ENCODE measurements around the gene GP1BB.
"Not testable (repeated sequence)": the region's sequence is repeated elsewhere in the genome, so short reads cannot be mapped to it uniquely, and the experiment has no call there.

GP1BB gene

DNA sequence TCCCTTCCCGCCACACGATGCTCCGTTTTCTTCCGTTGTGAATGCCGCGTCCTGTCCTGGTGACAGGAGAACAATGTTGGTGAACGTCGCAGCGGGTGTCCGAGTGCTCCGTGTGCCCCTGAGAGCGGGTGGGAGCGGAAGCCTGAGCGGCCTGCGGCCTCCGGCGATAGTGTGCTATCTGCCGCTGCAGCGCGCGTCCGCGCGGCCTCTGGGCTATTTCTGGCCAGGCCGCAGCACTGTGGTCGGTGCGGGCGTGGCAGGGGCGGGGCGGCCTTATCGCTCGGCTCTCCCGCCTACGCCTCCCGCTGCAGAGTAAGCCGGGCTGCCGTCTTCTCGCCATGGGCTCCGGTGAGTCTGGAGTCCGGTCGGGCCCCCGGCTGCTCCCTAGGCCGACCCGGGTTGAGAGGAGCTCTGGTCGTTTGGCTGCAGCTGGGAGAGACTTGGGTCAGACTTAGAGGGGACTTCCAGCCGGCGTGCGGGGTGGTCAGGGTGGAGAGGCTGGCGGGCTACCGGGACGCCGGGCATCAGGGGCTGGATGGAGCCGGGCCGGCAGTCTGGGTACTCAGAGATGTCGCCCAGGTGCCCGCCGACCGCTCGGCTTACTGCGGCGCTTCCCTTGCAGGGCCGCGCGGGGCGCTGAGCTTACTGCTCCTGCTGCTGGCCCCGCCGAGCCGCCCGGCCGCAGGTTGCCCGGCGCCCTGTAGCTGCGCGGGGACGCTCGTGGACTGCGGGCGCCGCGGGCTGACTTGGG is at the start of gene GP1BB:
Gene GP1BB (plus strand): TSS at position 308 of the 751 bp plus-strand sequence. CDS start 31 bp downstream, at position 339.
- peak; percentile 52 for DNase-seq

DNA sequence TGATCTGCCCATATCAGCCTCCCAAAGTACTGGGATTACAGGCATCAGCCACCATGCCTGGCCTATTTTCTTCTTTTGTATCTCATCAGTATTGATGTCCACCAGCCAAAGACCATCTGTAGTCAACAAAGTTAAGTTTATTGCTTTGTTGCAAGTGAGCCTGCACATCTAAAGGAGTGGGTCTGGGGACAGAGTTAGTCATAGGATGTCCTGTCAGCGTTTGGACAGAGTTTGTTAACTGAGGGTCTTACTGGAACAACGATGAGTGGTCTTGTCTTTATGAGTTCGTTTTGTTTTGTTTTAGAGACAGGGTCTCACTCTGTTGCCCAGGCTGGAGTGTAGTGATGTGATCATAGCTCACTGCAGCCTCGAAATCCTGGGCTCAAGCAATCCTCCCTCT is 49.7 kb upstream of the GP1BB start:
- DNase-seq: no peak

DNA sequence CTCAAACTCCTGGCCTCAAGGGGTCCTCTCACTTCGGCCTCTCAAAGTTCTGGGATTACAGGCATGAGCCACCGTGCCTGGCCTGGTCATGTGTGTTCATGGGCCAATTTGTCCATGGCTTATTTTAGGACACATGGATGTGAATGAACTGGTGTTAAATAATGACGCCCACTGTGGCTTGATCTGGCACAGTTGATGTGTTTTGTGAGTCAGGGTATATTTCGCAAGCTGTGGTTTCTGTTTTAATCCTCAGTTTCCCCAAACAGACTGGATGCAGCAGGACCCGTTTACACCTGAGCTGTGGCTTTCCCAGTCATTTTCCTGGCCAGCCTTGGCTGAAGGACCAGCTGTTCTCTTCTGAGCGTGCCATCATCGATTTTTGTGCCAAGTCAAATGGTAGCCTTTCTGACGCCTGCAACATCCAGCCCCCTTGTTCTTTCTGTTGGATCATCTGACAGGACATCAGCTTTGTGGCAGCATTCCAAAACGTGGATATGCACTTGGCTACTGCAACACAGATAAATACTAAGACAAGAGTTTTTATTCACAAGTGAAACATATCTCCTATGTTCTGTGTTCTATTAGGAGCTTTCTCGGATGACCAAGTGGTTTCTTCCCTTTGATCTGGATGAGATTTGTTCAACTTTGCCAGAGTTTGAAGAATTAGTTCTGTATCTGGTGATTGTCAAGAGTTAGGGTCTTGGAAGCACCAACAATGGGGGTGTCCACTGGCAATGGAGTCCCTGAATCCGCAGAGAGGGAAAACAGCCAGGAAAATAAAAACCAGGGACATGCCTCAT is 49.0 kb upstream of the GP1BB start:
- no peak for DNase-seq

DNA sequence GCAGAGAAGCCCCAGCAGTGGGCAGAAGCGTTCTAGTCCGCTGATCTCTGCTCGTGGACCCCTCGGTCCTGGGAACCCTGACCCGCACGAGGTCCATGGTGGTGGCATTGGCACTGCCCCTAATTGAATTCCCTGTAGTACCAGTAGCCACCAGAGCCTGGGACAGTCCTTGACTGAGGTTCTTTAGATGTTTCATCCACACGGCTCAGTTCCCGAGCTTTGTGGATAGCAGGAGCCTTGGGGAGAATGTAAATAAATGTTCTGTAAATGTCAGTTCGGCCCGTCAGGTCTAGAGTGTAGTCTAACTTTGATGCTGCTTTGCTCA is 48.4 kb upstream of the GP1BB start:
- DNase-seq: no peak

GRCh38 chr22:19675428-19675827 is 47.9 kb upstream of the GP1BB start:
- DNase-seq: no peak

DNA sequence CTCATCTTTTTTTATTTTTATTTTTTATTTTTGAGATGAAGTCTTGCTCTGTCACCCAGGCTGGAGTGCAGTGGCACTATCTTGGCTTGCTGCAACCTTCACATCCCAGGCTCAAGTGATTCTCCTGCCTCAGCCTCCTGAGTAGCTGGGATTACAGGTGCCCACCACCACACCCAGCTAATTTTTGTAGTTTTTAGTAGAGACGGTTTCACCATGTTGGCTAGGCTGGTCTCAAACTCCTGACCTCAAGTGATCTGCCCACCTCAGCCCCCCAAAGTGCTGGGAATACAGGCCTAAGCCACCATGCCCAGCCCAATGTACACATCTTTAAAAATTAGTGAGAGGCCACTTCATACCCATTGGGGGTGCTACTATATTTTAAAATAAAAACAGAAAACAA is 46.9 kb upstream of the GP1BB start:
- not testable (repeated sequence) for DNase-seq

DNA sequence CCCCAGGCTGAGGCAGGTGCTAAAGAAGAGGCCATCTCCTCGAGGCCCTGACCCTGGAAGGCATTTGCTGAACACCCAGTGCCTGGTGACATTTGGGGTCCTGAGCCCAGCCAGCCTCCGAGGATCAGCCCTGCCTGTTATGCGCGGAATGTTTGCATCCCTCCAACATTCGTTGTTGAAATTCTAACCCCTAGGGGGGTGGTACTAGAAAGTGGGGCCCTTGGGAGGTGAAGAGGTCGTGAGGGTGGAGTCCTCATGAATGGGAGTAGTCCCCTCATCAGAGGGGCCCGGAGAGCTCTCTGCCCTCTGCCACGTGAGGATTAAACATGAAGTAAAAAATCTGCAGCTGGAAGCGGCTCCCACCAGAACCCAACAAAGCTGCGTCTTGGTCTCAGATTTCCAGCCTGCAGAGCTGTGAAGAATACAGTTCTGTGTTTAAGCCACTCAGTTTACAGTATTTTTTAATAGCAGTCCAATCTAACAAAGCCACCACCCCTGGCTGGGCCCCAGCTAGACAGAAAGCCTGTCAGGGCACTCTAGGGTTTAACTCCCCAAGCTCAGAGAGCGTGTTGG is 44.3 kb upstream of the GP1BB start:
- no peak for DNase-seq

- DNase-seq: peak; percentile 48
Observed at GRCh38 chr22:19679522-19680101, 43.7 kb upstream of the GP1BB start.

DNA sequence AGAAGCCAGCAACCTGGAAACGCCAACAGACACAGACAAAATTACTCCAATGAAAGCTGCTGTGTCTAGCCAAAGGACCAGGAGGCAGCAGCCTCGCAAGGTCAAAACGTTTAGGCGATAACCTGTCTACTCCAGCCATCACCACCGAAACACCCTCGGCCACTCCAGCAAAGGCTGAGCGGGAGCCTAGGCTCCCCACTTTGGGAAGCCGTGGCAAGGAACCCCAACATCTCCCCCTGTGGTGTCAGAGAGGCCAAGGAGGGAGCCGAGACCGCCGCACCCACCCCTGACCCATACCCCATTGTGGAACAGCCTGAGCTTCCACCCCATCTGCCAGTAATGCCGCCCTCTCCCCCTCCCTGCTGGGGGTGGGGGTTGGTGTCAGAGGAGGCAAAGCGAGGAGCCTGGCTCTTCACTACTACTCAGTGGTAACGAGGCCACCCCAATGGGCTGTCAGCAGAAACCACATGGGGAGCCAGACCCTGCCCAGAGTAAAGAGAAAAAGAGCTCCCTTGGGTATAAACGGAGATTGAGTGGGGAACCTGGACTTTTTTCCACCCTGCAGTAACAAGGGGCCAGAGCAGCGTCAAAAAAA is 43.0 kb upstream of the GP1BB start:
- no peak for DNase-seq

DNA sequence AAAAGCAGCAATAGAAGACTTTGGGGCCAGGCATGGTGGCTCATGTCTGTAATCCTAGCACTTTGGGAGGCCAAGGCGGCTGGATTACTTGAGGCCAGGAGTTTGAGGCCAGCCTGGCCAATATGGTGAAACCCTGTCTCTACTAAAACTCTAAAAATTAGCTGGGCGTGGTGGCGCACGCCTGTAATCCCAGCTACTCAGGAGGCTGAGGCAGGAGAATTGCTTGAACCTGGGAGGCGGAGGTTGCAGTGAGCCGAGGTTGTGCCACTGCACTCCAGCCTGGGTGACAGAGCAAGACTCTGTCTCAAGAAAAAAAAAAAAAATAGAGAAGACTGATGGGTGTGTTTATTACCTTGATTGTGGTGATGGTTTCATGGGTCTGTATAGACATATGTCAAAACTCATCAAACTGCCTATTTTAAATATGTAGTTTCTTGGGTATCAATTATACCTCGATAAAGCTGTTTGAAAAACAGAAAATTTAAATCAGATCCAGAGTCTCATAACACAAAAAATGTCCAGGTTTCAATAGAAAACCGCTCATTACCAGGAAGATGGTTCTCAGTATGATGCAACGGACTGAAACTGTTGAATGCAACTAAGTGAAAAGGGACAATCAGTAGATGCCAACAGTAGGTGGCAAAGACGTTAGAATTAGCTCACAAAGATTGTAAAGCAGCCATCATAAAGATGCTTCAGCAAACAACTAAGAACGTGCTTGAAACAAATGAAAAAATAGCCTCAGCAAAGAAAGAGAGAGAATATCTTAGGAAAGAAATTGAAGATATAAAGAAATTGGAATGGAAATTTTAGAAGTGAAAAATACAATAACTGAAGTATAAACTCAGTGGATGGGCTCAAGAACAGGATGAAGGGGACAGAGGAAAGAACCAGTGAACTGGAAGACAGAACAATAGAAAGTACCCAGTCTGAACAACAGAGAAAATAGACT is 42.2 kb upstream of the GP1BB start:
- no peak for DNase-seq

DNA sequence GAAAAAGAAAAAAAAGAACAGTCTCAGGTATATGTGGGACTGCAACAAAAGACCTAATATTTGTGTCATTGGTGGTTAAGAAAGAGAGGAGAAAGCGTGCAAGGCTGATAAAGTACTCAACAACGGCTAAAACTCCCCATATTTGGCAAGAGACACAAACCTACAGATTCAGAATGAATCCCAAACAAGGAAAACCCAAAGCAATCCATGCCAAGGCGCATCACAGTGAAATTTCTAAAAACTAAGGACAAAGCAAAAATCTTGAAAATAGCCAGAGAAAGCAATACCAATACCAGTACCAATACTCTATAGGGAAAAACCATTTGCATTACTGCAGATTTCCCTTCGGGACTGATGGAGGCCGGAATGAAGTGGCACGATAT is 41.5 kb upstream of the GP1BB start:
- DNase-seq: no peak

- DNase-seq: no peak
Observed at GRCh38 chr22:19686946-19687345, 36.4 kb upstream of the GP1BB start.

DNA sequence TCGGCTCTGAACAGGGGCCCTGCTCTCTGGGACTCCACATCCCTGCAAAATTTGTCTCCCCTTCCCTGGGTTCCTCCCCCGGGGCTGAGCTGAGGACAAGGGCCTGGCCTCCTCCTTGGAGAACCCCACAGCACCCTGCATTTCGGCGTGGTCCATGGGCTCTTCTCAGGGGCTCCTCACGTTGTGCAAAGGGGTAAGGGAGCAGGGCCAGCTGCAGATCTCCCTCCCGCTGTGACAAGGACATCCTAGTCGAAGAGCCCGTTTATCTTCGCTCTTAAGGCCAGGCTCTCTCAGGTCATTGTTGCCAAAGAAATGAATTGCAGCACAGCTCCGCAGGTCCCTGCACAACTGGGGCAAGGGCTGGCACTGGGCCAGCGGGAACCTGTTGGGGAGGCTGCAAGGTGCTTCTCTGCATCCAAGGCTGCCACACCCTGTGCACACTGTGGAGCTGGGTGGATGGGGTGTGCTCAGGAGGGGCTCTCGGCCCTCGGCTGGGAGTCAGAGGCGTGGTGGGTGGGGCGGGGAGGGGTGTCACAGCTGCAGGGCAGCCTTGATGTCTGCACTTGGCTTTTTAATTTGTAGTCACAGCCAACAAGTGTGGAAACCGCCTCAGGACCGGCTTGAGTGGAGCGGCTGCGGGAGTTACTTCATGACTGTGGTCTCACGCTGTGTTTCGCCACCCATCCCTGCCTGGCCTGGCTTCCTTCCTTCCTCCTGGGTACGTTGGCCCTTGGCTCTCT is 35.6 kb upstream of the GP1BB start:
- DNase-seq: no peak

- DNase-seq: no peak
Observed at GRCh38 chr22:19688301-19689290, 34.7 kb upstream of the GP1BB start.

DNA sequence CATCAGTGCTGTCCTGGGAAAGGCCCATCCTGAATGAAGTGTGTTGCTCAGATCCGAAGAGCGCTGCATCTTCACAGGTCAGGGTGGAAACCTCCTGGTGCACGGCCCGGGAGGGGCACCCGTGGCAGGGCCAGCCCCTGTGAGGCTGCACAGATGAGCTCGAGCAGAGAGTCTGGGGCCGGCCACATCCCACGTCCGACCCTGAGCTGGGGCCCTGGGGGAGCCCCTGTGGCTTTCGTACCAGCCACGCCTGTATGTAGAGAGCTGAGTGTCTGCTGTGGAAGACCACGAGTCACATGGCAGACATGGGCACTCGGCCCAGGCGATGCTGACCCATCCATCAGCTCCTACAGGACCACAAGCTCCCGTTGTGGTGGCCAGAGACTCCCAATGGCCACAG is 33.9 kb upstream of the GP1BB start:
- DNase-seq: no peak

DNA sequence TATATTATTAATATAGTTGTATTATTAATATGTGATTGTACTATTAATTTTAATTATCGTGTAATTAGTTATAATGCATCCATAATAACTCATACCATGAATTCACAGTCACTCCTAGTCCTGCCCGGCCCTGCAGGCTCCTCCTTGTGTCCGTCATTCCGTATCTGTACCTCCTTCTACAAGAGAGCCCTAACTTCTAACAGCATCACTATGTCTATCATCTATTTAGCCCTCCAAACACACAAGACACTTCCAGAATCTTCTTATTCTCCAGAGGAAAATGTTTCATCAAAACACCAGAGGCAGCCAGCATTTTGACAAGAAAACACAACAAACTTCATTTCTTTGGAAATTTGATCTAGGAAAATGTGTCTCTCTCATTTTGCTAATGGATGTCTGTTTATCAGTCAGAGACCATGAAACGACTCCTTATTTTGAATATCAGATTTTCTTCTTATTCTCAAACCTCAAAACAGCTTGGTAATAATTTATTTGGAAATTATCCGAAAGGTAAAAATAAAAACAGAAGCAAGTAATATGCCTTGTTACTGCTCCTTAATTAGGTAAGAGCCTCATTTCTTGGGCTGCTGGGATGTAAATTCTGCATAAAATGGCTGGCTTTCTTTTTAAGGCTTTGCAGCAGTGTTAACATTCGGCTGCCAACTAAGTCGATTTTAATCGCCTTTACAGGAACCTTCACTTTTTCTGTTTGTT is 32.2 kb upstream of the GP1BB start:
- no peak for DNase-seq

- no peak for DNase-seq
Observed at GRCh38 chr22:19691721-19692341, 31.5 kb upstream of the GP1BB start.

- DNase-seq: no peak
Observed at GRCh38 chr22:19693581-19693980, 29.8 kb upstream of the GP1BB start.

Data from activated naive CD4-positive, alpha-beta T cell treated with anti-CD3 and anti-CD28 coated beads, Interleukin-2, amount 50 U/mL, for 16 hours (primary cell).